Testis (tissue), 3 donors: ENCODE data around the gene CERS2. TPM values are rescaled to one million over a fixed set of nuclear protein-coding genes. Genes with fewer than 3 reads are reported as not detected.

Experiments
- DNase-seq: peaks from one replicate; pipeline ENCODE4 v3.0.0-alpha.2; 2019
- H3K27ac ChIP-seq, 2 donors: fragments of 200-600 bp; sonication (generic); one replicate each; pipeline ENCODE4 v1.5.1; 2019
- H3K27me3 ChIP-seq: fragments of 200-600 bp; sonication (generic); one replicate; pipeline ENCODE4 v1.5.1; 2019
- H3K36me3 ChIP-seq: fragments of 200-600 bp; sonication (generic); one replicate; pipeline ENCODE4 v1.5.1; 2017; ENCODE audit warnings: low read depth; ENCODE audit errors: missing control alignments
- H3K4me1 ChIP-seq: fragments of 200-600 bp; sonication (generic); one replicate; pipeline ENCODE4 v1.5.1; 2019
- H3K4me3 ChIP-seq, 2 donors: fragments of 200-600 bp; sonication (generic); one replicate each; pipeline ENCODE4 v1.5.1; 2017 to 2019
- H3K9me3 ChIP-seq: fragments of 200-600 bp; sonication (generic); one replicate; pipeline ENCODE4 v1.5.1; 2017
- POLR2A ChIP-seq: fragments of 450-650 bp; IDR thresholded peaks from one replicate; pipeline ENCODE4 v1.6.1; 2017; ENCODE audit warnings: antibody characterized with exemption, mild to moderate bottlenecking, moderate library complexity
- WGBS, 2 donors: methylation state at CpG; one replicate each; pipeline ENCODE4 v1.1.5; 2018; 5-methylcytosine and 5-hydroxymethylcytosine counted together
- intact Hi-C: fragments of 100-400 bp; cut with DNase I; formaldehyde crosslinking; loops from one replicate; pipeline ENCODE4 v1.15.1; 2023; ENCODE audit warnings: low total_unique reads
- polyA plus RNA-seq: library from polyadenylated mRNA; stranded (reverse); fragments of 350-450 nt; fragmentation: Illumina TruSeq; extraction: RNeasy Lipid Tissue Mini Kit (QIAGEN cat#74804); gene quantifications from one replicate; pipeline ENCODE4 v1.2.3, GENCODE V29; 2014; ENCODE audit warnings: low read depth, low replicate concordance; ENCODE audit not compliant: insufficient read depth
- total RNA-seq, 2 donors: library from RNA; depleted of rRNA; stranded (reverse); fragments of >200 nt; gene quantifications; one replicate each; pipeline ENCODE4 v1.2.3, GENCODE V29; 2016
- TF ChIP-seq, protein P1 (sequence below), 3 experiments: fragments of 450-650 bp in 2 of 3; fragments of 200-600 bp in 1 of 3; sonication (generic) in 1 of 3; IDR thresholded peaks; one replicate each; pipeline ENCODE4 v1.5.1; 2016 to 2019; ENCODE audit warnings: antibody characterized with exemption in 3 of 3, mild to moderate bottlenecking in 2 of 3, moderate library complexity in 1 of 3

Gene CERS2
- total and polyA plus RNA-seq, 3 donors from 2014 or later = 92.7 to 138 (median 116) TPM

DNA sequence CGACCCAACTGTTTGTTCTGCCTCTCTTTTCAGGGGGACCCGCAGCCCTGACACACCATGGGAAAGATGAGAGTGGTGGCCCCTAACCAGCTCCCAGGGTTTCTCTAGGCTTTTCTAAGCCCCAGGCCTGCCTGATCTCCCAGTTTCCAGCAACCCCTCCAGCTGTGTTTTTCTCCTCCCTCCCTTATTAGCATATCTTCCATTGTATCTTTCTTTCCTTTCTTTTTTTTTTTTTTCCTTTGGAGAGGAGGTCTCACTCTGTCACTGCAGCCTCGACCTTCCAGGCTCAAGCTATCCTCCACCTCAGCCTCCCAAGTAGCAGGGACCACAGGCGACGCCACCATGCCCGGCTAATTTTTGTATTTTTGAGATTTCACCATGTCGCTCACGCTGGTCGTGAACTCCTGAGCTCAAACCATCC is 1.8 kb upstream of the CERS2 start:
- H3K4me1 ChIP-seq = peaks cover 41% of the 10 kb centered on the region
- no peaks in the 10 kb centered on the region for H3K27me3 ChIP-seq
- no peak overlapping the region for H3K27ac ChIP-seq
- 91 to 95% methylated on average over 9 of the region's 9 CpGs for WGBS, 2 donors
- H3K9me3 ChIP-seq = no peaks in the 10 kb centered on the region
- no peak overlapping the region for H3K4me3 ChIP-seq
- intact Hi-C loops = no loop called here
- H3K36me3 ChIP-seq = no peaks in the 10 kb centered on the region
- TF ChIP-seq, protein P1, sequence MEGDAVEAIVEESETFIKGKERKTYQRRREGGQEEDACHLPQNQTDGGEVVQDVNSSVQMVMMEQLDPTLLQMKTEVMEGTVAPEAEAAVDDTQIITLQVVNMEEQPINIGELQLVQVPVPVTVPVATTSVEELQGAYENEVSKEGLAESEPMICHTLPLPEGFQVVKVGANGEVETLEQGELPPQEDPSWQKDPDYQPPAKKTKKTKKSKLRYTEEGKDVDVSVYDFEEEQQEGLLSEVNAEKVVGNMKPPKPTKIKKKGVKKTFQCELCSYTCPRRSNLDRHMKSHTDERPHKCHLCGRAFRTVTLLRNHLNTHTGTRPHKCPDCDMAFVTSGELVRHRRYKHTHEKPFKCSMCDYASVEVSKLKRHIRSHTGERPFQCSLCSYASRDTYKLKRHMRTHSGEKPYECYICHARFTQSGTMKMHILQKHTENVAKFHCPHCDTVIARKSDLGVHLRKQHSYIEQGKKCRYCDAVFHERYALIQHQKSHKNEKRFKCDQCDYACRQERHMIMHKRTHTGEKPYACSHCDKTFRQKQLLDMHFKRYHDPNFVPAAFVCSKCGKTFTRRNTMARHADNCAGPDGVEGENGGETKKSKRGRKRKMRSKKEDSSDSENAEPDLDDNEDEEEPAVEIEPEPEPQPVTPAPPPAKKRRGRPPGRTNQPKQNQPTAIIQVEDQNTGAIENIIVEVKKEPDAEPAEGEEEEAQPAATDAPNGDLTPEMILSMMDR (IDR thresholded peaks at IDR 0.05) = no peak
- TF ChIP-seq POLR2A = no peak
- no peak for DNase-seq

DNA sequence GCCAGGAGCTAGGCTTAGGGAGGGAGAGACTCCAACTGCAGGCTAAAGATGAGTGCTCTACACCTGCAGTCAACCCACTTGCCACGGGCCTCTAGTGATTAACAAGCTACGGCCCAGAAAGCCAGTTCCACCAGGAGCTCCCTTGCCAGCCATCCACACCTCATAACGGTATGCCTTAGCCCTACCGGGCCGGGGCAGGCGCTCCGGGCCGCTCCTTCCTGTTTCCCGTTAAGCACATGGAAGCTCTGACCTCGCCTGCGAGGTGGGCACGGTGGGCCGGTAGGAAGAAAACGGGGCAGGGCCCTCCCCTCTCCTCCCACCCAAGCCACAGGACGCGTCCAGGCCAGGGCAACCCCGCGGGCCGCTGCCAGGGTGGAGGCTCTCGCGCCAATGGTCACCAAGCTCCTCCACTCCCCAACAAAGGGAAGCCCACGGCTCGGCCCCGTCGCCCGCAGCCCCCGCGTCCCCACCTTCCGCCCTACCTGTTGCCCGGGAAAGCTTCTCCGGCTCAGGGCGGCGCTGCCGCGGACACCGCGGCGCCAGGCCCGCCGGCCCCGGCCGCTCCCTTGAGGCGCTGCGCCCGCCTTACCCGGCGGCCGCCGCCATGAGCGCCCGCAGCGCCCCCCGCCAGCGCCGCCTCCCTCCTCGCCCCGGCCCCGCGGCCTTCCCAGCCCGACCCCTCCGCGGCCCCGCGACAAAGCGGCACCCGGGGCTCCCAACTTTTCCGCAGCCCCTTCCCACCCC is 627 bp downstream of the CERS2 start:
- Histone ChIP-seq H3K36me3 (no peaks in the 10 kb centered on the region), H3K4me3 (peak overlapping the region; percentile 78 to 83), H3K4me1 (peaks cover 38% of the 10 kb centered on the region), H3K9me3 (no peaks in the 10 kb centered on the region), H3K27me3 (no peaks in the 10 kb centered on the region), H3K27ac (peak overlapping the region; percentile 93 to 96)
- intact Hi-C loops = no loop called here
- peak; percentile 44 for DNase-seq
- 1% methylated on average over 35 of the region's 67 CpGs; no CpG with 5 or more reads in 1 of the 2 donors for WGBS, 2 donors
- TF ChIP-seq POLR2A = no peak
- TF ChIP-seq, protein P1 (IDR thresholded peaks at IDR 0.05) = no peak

DNA sequence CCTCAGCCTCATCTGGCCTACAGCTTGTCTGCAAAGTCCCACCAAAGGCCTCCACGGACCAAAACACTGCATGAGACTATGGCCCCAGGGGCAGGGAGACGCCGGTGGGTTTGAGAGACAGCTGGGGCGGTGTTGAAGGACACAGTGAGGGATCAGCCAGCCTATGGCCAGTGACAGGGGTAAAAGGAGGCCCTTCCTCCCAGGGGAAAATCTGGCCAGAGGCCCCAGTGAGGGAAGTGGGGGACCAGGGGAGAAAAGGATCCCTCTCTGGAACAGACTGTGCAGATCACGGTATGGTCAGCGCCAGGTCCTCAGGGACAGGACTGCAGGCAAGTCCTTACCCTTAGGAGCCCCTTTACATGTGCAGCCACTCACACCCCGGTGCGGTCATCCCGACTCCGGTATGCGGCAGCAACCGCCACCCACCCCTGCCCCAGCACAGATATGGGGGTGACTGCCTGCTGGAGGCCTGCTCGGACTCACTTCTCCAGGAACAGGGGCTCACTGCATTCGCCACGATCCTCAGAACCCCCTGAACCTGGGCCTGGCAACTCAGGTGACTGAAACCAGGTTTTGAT is 1.3 kb downstream of the CERS2 start:
- H3K36me3 ChIP-seq = no peaks in the 10 kb centered on the region
- peak overlapping the region; percentile 93 to 96 for H3K27ac ChIP-seq
- H3K27me3 ChIP-seq = no peaks in the 10 kb centered on the region
- intact Hi-C loops = no loop called here
- peaks cover 34% of the 10 kb centered on the region for H3K4me1 ChIP-seq
- peak overlapping the region; percentile 78 to 83 for H3K4me3 ChIP-seq
- peak; percentile 33 for DNase-seq
- no peaks in the 10 kb centered on the region for H3K9me3 ChIP-seq
- no peak for TF ChIP-seq POLR2A
- TF ChIP-seq, protein P1 (IDR thresholded peaks at IDR 0.05) = no peak
- 5% methylated on average over 12 to 15 of the region's 15 CpGs for WGBS, 2 donors

DNA sequence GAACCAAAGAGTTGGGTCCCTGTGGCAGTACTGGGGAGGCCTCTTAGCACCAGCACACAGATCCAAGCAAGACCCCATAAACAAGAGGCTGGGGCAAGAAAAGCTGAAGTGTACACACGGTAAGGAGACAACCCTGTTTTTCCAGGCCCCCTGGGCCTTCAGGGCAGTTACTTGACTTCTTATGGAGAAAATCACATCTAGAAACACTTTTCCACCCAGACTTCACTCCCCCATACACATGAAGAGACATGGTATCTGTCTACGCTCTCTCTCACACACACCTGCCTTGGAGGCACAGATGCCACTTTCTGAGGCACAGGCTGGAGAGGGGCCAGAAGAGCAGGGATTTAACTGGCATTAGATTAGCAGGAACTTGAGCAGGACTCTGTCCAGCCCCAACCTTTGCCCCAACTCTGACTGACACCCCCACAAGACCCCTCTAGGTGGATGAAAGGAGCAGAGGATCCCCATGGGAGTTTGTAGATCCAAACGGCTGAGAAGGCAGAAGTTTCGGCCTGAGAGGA is 2.2 kb downstream of the CERS2 start:
- 42 to 49% methylated on average over 4 of the region's 4 CpGs for WGBS, 2 donors
- Histone ChIP-seq H3K4me3 (no peak overlapping the region), H3K36me3 (no peaks in the 10 kb centered on the region), H3K27ac (peak overlapping the region; percentile 21 to 93), H3K4me1 (peaks cover 34% of the 10 kb centered on the region), H3K27me3 (no peaks in the 10 kb centered on the region), H3K9me3 (no peaks in the 10 kb centered on the region)
- intact Hi-C loops = no loop called here
- no peak for DNase-seq
- TF ChIP-seq POLR2A = no peak
- TF ChIP-seq, protein P1 (IDR thresholded peaks at IDR 0.05) = no peak
